Measurements from ENCODE around the gene BRAT1.

Gene BRAT1

GRCh38 chr7:2513702-2514101, 41.6 kb downstream of the BRAT1 start:
- DNase-seq (ENCODE audit: low read depth) = no peak
- TF ChIP-seq, protein P1, sequence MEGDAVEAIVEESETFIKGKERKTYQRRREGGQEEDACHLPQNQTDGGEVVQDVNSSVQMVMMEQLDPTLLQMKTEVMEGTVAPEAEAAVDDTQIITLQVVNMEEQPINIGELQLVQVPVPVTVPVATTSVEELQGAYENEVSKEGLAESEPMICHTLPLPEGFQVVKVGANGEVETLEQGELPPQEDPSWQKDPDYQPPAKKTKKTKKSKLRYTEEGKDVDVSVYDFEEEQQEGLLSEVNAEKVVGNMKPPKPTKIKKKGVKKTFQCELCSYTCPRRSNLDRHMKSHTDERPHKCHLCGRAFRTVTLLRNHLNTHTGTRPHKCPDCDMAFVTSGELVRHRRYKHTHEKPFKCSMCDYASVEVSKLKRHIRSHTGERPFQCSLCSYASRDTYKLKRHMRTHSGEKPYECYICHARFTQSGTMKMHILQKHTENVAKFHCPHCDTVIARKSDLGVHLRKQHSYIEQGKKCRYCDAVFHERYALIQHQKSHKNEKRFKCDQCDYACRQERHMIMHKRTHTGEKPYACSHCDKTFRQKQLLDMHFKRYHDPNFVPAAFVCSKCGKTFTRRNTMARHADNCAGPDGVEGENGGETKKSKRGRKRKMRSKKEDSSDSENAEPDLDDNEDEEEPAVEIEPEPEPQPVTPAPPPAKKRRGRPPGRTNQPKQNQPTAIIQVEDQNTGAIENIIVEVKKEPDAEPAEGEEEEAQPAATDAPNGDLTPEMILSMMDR (IDR thresholded peaks at IDR 0.05; ENCODE audit: control insufficient read depth, extremely low read depth, insufficient read depth) = no peak
- no peak overlapping the region for H3K4me3 ChIP-seq (ENCODE audit: low read depth, low read length)

DNA sequence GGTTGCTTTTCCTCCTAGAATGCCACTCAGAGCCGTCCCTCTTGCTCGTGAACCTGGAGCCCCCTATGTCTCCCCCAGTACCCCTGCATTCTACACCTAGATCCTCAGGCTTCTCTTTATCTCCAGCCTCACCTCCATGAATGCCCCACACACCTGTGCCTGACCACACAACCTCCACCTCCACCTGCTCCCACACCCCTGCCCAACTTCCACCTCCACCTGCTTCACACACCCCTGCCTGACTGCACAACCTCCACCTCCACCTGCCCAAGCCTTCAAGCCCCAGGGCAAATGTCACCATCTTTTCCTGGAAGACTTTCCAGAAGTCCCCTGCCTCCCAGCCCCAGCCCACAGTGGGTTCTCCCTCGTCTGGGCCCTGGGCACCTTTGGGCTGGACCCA, 42.6 kb downstream of the BRAT1 start:
- TF ChIP-seq, protein P1 (IDR thresholded peaks at IDR 0.05; ENCODE audit: control insufficient read depth, extremely low read depth, insufficient read depth) = no peak
- no peak overlapping the region for H3K4me3 ChIP-seq (ENCODE audit: low read depth, low read length)
- no peak for DNase-seq (ENCODE audit: low read depth)

- H3K4me3 ChIP-seq (ENCODE audit: low read depth, low read length) = no peak overlapping the region
- no peak for DNase-seq (ENCODE audit: low read depth)
- TF ChIP-seq, protein P1 (IDR thresholded peaks at IDR 0.05; ENCODE audit: control insufficient read depth, extremely low read depth, insufficient read depth) = no peak
Observed at GRCh38 chr7:2512179-2512661, 43.1 kb downstream of the BRAT1 start.

DNA sequence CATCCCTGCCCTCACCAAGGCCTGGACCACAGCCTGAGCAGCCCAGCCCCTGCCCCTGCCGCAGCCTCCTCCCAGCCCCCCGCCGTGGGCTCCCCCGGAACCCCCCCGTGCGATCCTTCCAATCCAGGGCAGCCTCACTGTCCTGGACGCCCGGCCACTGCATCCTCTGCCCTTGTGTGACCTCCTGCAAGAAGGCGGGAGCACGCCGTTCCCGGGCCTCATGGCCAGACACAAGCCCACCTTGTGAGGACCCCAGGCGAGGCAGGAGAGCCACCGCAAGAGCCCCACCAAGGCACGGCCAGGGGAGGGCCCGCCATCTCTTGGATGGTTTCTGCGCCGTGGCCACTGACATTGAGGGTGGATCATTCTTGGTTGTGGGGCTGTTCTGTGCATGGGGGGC, 43.6 kb downstream of the BRAT1 start:
- TF ChIP-seq, protein P1 (IDR thresholded peaks at IDR 0.05; ENCODE audit: control insufficient read depth, extremely low read depth, insufficient read depth) = no peak
- no peak for DNase-seq (ENCODE audit: low read depth)
- no peak overlapping the region for H3K4me3 ChIP-seq (ENCODE audit: low read depth, low read length)

- no peak overlapping the region for H3K4me3 ChIP-seq (ENCODE audit: low read depth, low read length)
- TF ChIP-seq, protein P1 (IDR thresholded peaks at IDR 0.05; ENCODE audit: control insufficient read depth, extremely low read depth, insufficient read depth) = no peak
- no peak for DNase-seq (ENCODE audit: low read depth)
Observed at GRCh38 chr7:2510909-2511768, 44.2 kb downstream of the BRAT1 start.

GRCh38 chr7:2510130-2510776, 45.1 kb downstream of the BRAT1 start:
- DNase-seq (ENCODE audit: low read depth) = no peak
- TF ChIP-seq, protein P1 (IDR thresholded peaks at IDR 0.05; ENCODE audit: control insufficient read depth, extremely low read depth, insufficient read depth) = no peak
- no peak overlapping the region for H3K4me3 ChIP-seq (ENCODE audit: low read depth, low read length)
